GM19240 (cell line): Measurements from ENCODE around the gene RAB11FIP5.

Source experiments
- DNase-seq: peaks from one replicate; pipeline ENCODE4 v3.0.0; 2011; ENCODE audit warnings: low spot score; ENCODE audit not compliant: insufficient read length

Gene RAB11FIP5

DNA sequence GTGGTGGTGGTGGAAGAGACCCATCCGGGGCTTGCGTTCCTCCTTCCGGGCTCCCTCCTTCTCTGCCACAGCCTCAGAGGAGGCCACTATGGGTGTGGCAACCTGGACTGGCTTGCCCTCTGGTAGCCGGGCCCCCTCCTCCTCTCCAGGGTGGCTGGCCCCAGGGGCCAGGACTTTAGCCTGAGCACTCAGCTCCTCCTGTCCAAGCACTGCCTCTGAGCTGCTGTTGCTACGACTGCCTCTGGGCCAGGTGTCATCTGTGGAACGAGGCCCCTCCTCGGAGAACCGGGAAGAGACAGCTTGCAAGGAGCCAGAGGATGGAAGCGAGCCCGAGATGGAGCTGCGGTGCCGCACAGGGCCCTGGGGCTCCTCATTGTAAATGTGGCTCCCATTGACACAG is 24.5 kb downstream of the RAB11FIP5 start:
- no peak for DNase-seq

DNA sequence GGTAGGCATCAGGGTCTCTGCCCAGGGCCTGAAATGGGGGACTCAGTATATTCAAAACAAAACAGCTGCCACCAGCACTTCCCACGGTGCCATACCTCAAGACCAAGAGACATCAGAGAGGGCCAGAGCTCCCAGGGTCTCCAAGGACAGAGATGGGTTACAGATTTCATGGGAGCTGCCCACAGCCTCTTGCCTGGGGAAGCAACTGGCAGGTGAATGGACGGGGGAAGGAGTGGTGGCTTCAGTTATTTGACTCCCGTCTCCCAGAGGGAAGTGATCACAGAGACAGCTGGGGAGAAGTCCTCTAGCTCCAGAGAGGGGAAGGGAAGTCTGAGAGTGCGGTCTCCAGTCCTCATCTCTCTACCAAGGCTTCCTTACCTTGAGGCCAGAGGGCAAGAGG is 25.4 kb downstream of the RAB11FIP5 start:
- no peak for DNase-seq

DNA sequence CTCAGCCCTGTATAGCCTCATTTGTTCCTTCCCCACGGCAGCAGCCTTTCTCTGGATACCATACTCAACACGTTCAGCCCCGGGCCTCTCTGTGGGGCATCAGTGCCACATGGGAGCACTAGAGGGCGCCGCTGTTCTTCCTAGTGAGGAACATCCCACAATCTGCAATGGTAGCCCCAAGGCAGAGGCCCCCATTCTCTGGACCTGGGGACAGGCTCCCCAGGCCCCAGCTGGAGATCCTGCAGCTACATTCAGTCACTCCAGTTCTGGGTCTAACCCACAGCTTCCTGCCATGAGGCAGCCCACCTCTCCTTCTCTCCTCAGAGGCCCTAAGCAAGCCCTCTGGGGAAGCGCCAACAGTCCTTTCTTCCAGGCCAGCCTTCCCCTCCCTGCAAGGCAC is 27.1 kb downstream of the RAB11FIP5 start:
- DNase-seq = peak; percentile 88

DNA sequence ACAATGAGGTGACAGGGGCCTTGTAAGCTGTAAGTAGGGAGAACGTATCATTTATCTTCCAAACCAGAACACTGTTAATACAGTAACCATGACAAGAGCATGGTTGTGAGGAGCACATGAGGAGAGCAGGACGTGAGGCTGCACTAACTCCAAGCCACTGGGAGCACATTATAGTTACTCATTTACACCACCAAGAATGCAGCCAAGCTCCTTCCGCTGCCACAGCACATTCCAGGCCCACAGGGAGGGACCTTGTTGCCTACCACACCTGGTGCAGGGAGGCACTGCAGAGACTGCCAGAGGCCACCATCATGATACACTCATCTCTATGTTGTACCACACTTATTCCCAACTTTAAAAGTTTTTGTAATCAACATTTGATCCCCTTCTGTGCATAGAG is 27.8 kb downstream of the RAB11FIP5 start:
- DNase-seq = no peak

DNA sequence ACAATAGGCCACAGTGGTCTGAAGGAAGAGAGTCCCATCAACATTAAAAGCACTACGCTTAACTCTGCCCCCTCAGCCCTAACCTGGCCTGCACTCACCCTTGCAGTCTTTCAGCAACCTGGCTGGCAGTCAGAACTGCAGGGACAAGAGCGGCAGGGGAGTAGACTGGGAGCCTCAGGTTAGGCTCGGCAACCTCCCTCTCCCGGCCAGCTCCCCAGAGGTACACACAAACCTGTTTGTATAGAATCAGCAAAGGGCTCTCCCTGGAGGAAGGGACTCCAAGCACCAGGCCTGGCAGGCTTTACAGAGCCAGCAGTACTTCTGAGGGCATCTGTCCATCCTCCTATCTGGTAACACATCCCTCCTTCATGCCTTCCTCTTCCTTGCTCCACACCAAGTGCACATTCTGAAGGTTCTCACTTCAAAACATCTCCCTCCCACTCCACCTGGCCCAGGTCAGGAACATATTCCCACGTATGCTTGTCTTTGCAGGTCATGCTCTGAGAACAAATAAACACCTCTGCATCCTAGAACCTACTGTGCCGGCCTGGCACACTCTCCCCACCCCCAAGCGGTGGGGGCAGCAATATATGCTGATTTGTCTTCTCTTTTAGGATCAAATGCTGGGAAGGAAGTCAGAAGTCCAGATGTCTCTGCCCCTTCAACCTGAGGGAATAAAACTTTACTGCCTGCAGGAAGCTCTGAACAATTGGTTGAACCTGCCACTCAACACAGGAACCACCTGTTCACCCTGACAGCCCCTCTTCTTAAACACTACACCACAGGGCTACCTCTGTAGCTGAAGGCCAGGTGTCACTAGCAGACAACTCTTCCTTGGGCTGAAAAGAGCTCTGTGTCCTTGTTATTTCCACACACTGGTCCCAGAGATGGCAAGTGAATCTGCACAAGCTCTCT is 28.6 kb downstream of the RAB11FIP5 start:
- DNase-seq = no peak

DNA sequence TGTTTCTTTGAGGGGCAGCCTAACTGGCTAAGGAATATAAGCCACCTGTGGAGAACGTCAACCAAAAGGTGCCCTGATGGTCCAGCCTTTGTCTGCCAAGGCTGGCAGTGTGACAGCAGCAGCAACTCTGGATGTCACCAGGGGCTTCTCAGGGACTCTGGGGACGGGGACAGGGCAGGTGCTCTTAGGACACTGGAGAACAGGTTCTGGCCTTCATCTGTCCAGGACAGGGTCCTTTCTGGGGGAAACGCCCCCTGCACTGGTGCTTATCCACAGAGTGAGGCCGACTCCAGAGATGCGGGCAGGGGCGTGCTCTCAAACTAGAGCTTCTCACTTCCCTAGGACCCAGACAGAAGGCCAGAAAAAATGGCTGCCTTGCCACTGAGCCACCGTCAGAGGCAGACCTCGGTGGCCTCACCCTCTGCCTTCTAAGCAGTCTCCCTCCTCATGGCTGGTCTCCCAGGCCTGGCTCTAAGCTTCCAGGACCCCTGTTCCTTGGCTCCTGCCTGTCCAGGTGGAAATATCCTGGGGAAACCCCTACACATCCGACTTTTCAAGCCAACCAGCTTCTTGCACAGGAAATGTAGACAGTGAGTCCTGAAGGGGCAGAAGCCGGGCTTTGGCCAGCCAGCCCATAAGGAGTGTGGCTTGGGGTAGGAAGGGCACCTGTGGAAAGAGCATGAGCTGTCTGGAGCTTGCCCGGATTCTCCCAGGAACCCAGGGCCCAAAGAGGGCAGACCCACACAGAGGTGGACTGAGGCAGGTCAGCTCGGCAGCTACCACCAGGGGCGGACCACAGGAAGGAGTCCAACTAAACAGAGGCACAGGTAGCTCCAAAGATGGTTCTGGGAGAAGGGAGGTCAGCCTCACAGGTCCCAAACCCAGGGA is 30.0 kb downstream of the RAB11FIP5 start:
- no peak for DNase-seq

DNA sequence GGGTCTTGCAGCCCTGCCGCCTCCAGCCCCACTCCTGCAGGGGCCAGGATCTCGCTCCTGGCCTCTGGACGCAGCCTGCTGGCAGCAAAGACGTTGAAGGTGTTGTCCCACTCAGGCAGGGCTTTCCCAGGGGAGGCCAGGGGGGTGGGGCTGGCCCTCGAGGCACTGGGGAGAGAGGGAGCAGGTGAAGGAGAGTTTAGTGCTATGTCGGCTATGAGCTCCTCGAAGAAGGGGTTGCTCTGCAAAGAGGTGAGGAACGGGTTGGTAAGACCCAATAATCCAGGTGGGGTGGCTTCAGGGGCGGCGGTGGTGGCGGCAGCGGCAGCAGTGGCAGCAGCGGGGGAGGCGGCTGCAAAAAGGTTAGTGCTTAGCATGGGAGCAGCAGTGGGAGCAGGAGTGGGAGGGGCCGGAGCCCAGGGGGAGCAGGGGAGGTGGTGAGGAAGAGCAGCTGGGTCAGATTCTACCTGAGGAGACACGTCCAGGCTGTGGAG is 31.5 kb downstream of the RAB11FIP5 start:
- DNase-seq = no peak

DNA sequence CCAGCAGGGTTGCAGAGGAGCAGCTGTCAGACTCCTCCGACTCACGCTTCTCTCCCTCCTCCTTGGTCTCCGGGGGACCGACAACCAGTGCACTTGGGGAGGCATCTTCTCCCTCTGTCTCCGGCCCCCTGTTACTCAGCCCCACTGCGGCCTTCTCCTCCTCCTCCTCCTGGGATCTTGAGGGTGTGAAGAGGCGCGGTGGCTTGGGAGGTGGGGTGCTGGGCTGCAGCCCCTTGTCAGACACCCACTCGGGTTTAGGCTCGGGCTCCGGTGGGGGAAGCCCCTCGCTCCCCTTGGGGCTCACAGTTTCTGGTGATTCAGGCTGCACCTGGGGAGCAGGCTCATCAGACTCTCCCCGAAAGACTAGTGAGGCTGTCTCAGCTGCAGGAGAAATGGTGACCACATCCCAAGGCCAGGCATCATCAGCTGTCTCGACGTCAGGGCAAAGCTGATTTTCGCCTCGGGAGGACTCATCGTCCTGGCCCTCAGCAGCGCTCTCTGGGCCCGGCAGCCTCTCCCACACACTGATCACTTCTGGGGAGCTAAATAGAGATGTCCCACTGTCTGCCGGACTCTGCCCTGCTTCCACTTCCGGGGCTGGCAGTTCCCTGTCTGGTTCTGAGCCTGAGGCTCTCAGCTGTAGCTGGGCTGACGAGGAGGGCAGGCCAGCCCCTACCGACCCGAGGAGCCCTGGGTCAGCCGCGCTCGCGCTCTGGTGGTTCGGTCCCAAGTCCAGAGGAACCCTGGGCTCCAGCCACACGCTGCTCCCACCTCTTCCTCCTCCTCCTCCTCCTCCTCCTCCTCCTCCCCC is 32.2 kb downstream of the RAB11FIP5 start:
- no peak for DNase-seq

DNA sequence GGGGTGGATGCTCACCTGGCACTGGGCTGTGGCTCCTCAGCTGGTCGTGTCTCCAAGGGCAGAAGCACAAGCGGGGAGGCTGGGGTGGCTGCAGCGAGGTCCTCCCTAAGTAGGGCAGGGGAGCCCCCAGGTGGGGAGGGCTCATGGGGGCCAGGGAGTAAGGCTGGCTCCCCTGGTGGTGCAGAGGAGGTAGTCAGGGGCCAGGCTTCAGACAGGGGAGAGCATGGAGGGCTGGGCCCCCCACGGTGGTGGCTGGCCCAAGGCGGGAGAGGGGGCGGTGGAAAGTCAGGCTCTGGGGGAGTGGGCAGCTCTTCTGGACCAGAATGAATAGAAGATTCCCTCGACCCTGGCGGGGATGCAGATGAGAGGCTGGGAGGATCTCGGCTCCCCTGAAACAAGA is 33.1 kb downstream of the RAB11FIP5 start:
- DNase-seq = no peak

DNA sequence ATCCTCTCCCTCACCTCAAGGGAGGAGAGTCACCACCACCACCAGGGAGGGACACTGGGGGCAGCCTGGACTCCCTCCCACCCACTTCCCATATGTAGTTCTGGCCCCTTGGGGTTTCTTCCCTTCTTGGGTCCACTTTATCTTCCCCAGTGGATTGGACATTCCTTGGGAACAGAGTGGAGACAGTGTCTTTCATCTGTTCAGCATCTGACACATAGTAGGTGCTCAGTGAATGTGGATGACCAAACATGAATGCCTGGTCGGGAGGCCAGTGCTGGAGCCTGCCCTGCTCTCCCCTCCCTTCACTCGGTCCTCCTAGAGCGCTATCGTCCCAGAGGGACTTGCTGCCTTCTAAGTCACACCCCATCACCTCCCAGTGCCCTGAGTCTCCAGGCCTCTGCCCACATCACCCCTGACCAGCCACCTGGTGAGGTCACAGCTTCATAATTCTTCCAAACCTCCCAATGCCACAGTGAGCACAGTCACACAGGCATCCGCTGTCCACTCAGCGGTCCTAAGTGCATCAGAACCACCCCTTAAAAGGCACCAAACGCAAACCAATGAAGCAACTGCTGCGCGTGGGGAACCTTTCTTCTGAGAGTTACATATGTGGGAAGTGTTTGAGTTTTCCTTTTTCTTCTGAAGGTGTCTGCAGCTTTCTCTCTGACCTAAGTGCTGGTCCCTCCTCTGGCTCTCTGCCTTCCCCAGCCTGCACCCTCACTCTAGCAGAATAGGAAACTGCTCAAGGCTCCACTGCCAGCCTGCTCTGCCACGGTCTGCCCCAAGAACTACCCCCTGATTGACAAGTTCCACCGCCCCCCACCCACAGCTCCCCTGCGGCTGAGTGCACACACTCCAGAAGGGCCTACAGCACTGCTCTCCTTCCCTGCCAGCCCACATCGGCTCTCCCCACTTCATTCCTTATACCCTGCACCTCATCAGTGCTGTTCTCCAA is 34.0 kb downstream of the RAB11FIP5 start:
- DNase-seq = no peak

DNA sequence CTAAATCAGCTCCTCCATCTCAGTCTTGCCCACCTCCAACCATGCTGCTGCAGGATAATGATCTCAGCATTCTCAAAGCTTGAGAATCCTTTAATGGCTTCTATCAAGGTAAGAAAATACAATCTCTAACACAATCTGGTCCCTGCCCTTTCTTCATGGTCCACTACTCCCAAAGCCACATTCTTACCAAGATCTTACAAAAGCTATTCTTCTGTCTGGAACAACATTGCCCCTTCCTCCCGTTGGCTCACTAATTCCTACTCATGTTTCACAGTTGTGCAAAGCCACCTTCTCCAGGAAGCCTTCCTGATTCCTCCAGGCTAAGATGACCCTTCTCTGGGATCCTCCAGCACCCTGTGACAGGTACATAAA is 35.3 kb downstream of the RAB11FIP5 start:
- DNase-seq = no peak

DNA sequence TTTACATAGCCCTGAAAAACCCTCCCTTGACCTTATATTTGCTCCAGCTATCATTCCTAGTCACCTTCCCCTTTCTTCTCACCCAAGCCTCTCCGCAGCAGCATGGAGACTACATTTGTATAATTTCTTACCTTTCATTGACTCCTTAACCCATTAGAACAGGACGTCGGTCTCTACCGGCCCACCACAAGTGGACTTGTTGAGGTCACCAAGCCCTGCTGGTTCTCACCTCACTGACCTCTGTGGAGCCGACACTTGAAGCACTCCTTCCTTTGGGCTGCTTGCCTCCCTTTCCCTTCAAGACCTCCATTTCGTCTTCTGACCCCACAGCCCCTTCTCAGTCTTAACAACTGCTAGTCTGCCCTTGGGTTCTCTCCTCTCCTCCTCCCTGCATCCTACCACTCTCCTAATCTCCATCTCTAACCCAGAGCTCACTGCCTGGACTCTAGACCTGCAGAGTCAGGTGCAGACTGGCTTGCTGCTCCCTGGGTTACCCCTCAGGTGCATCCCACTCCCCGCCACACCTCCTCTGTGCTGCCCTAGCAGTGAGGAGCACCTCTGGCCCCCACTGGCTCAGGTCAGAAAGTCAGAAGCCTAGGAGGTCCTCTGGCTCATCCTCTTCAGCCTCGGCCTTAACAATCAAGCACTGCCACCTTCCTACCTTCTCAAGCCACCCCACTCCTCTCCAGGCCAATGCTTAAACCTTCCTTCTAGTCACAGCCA is 35.9 kb downstream of the RAB11FIP5 start:
- DNase-seq = no peak

DNA sequence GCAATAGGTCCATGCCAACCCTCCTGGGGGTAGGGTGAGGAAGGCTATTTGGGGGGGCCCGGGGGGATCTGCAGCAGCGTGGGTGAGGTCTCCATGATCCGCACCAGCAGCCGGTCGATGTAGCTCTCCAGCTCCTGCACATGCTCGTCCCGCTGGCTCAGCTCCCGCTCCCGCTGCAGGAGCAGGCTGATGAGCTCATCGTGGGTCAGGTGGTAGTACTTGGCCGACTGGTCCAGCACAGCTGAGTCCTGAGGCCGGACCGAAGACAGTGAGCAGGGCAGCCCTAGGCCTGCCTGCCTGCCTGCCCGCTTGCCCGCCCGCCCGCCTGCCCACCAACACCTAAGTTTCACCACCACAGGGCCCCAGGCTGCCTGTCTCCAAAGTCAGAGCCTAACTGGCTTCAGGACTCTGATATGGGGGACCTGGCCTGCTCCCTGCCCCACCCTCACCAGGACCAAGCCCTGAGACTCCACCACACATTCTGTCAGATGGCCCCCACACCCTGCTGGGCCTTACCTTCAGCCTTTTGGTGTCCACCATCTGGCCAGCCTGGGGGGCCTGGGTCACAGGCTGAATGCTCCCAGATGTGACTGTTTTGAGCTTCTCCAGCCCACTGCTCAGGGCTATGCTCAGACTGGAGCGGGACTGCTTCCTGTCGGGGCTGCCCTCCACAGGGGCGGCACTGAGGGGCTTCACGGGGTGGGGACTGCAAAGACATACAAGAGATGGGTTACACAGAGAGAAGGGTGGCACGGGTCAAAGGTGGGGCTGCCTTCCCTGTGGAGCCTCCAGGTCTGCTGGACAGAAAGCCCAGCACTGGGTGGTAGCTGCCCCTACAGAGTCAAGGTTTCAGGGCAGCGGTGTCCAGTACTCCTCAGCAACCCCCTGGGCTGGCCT is 37.0 kb downstream of the RAB11FIP5 start:
- no peak for DNase-seq

DNA sequence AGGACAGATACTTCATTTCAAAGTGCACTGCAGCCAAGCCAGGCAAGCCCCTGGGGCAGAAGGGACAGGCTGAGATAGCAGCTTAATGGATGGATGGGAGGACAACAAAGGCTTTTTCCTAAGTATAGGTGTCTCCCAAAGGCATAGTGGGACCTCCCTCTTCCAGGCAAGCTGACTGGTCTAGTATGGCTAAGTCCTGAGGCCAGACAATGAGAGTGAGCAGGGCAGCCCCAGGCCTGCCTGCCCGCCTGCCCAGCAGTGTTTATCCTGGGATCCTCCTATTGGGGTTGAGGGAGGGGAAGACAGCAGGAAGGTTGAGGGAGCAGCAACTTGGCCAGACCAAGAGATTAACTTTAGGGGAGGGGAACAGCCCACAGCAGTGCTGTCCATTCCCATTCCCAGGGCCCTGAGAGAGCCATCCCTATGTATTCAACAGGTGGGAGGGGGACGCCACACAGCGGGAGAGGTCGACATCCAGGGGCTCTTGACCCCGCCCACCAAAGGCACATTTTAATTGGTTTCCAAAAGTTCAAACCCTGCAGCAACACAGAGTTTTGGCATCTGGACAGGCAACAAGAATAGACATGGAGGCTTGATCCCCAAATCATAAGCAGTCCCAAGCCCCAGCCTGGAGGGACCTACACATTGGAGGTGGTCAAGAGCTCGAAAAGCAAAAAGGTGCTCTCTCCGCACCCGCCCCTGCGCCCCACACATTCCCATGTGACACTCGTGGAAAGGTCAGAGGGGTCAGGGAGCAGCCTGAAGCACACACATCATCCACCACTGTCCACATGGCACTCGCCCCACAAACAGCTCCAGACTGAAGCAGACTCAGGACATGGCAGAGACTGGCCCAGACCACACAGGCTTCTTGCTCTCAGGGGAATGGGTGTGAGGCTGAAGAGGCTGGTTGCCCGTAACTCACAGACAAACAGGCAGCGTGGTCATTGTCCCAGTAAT is 38.4 kb downstream of the RAB11FIP5 start:
- DNase-seq = no peak

DNA sequence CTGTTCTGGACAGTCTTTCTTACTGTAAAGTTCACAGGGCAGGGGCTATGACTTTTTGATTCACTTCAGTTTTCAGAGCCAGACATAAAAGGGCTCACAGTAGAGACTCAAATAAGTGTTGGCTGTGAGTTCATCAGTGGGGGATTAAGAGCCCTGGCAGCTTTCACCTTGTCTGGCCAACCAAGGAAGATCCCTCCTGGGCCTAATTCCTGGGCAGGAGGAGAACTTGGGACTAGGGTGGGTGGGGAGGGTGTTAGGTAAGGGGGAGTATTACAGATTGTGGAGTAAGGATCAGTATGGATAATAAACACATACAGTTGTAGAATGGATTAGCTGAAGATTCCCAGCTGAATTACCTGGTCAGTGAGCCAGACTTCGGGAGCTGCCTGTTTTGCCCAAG is 40.3 kb downstream of the RAB11FIP5 start:
- DNase-seq = no peak

DNA sequence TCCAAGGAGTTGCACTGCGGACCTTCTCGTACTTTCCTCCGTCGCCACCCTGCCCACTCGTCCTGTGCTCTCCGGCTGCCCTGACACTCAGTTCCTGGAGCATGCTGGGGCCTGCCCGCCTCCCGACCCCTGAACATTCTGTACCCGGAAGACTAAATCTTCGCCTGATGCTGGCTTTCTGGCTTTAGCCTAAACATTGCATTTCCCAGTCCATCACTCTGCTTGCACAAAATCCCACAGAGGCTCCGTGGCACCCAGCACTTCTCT is 40.7 kb downstream of the RAB11FIP5 start:
- no peak for DNase-seq

DNA sequence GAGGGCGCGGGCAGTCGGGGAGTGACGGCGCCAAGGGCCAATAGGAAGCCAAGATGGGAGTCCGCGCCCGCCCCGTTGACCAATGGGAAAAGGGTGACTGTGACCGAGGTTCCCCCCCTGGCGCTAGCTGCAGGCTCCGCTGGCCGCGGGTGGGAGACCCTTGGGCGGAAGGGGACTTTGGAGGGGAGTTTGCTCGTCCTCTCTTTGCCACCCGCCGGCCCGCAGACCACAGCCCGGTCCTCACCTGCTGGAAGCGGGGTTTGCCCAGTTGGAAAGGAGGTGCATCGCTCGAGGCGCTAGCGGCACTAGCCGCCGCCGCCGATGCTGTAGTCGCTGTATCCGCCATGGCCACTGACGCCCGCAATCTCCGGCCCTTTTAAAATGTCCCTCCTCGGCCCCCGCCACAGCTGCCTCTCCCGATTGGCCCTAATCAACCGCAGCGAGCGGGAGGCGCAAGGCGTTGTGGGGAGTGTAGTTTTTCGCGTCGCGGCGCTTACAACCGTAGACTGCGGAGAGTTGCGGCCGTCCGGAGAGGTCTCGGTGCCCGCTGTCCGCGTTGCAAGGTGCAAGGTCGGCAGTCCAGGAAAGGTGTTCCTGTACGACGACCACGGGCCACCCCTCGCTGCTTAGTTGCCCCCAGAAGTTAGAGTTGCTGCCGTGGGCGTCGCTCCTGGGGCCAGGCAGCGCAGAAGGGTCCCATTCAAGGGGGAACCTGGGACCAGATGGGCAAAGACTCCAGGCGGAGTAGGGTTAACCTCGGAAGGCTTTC is 41.2 kb downstream of the RAB11FIP5 start, which contains the start of gene SFXN5:
TSS of gene SFXN5 (minus strand) at position 353 of the 769 bp plus-strand sequence. CDS start at position 346, 7 bp downstream.
- DNase-seq = peak; percentile 94
